ENCODE data around the gene HYDIN.

The HYDIN gene

GRCh38 chr16:70800781-70801480 lies 429.6 kb downstream of the HYDIN start, which contains the start of gene VAC14:
Gene VAC14, minus strand, starts transcription at chr16:70801158. Its CDS starts 258 bp downstream, at chr16:70800900.
- peak; percentile 79 for DNase-seq (ENCODE audit: low read depth)
- peak within 1 kb of the TSS; percentile 80 for H3K4me3 ChIP-seq (ENCODE audit: control insufficient read depth, low read depth, low read length)
- TF ChIP-seq CTCF (conservative IDR thresholded peaks at IDR 0.05; ENCODE audit: control insufficient read depth, insufficient read depth, low read depth, low read length): no peak

- TF ChIP-seq CTCF (conservative IDR thresholded peaks at IDR 0.05; ENCODE audit: control insufficient read depth, insufficient read depth, low read depth, low read length): no peak
- no peak for DNase-seq (ENCODE audit: low read depth)
- H3K4me3 ChIP-seq (ENCODE audit: control insufficient read depth, low read depth, low read length): peak overlapping the region; percentile 80
Observed at GRCh38 chr16:70800311-70800710, 430.2 kb downstream of the HYDIN start.

GRCh38 chr16:70796301-70796700 lies 434.2 kb downstream of the HYDIN start:
- H3K4me3 ChIP-seq (ENCODE audit: control insufficient read depth, low read depth, low read length): no peak overlapping the region
- DNase-seq (ENCODE audit: low read depth): no peak
- no peak for TF ChIP-seq CTCF (conservative IDR thresholded peaks at IDR 0.05; ENCODE audit: control insufficient read depth, insufficient read depth, low read depth, low read length)

GRCh38 chr16:70795296-70795912 lies 435.1 kb downstream of the HYDIN start:
- no peak overlapping the region for H3K4me3 ChIP-seq (ENCODE audit: control insufficient read depth, low read depth, low read length)
- DNase-seq (ENCODE audit: low read depth): no peak
- TF ChIP-seq CTCF (conservative IDR thresholded peaks at IDR 0.05; ENCODE audit: control insufficient read depth, insufficient read depth, low read depth, low read length): no peak

GRCh38 chr16:70793851-70794502 lies 436.5 kb downstream of the HYDIN start:
- no peak for DNase-seq (ENCODE audit: low read depth)
- H3K4me3 ChIP-seq (ENCODE audit: control insufficient read depth, low read depth, low read length): no peak overlapping the region
- no peak for TF ChIP-seq CTCF (conservative IDR thresholded peaks at IDR 0.05; ENCODE audit: control insufficient read depth, insufficient read depth, low read depth, low read length)

GRCh38 chr16:70790815-70791214 lies 439.7 kb downstream of the HYDIN start:
- no peak for DNase-seq (ENCODE audit: low read depth)
- no peak overlapping the region for H3K4me3 ChIP-seq (ENCODE audit: control insufficient read depth, low read depth, low read length)
- TF ChIP-seq CTCF (conservative IDR thresholded peaks at IDR 0.05; ENCODE audit: control insufficient read depth, insufficient read depth, low read depth, low read length): no peak

All from fibroblast of mammary gland (primary cell).